ENCODE results near the gene OPTC. TPM values are rescaled to one million over a fixed set of nuclear protein-coding genes. Genes with fewer than 3 reads are reported as not detected.
"Not testable (repeated sequence)": the region's sequence is repeated elsewhere in the genome, so short reads cannot be mapped to it uniquely, and the experiment has no call there.

Gene OPTC
- total RNA-seq, 1 donor from 2014 or later: not detected

DNA sequence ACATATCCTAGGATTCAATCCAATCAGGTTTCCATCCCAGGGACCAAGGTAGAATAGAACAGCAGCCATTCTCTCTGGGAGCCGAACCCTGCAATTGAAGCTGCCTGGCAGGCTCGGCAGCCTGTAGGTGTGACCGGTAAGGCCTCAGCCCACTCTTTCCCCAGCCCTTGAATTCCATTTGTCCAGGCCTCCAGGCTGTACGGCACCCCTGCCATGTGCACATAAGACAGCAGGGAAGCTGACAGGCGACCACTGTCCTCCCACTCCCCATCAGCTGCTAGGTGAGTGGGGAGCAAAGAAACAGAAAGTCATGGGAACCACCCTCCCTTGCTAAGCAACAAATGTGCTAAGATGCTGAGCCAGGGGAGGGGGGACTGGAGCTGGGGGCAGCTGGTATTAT is 23.0 kb downstream of the OPTC start:
- DNase-seq (ENCODE audit: low spot score): no peak

DNA sequence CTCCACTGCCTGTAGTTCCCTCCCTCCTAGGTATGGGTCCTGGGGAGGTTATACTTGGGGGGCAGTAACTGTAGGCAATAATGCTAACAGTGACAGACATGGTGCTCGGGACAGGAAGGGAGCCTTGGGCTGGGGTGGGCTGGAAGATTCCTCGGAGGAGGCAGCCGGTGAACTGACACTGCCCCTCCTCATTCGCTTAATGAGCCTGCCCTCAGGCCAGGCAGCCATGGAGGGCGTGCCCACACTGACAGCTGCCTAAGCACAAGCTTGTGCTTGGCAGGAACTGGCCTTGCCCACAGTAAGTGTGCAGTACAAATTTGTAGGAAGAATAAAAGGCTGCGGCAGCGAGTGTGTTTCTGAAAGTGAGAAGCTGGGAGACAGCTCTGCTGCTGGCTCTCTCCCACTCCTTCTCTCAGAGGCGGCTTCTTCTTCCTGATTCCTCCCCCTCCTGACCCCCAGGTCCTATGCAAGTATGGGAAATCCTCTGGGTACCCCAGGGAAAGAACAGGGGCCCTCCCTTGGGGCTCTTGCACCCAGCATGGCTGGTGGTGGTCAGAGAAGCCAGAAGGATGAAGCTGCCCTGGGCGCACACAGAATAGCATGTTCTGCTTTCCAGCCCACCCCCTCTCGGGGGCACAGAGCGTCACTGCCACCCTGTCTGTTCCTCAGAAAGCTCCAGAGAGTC is 23.6 kb downstream of the OPTC start:
- DNase-seq (ENCODE audit: low spot score): no peak

DNA sequence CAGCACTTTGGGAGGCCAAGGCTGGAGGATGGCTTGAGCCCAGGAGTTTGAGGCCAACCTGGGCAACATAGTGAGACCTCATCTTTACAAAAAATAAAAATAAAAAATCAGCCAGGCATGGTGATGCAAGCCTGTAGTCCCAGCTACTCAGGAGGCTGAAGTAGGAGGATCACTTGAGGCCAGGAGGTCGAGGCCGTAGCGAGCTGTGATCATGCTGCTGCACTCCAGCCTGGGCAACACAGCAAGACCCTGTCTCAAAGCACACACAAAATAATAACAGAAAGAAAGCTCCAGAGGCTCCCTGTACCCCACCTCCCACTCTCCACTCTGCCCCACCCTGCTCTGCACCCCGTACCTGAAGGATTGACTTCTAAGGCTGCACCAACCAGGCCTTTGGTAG is 24.2 kb downstream of the OPTC start:
- DNase-seq (ENCODE audit: low spot score): not testable (repeated sequence)

DNA sequence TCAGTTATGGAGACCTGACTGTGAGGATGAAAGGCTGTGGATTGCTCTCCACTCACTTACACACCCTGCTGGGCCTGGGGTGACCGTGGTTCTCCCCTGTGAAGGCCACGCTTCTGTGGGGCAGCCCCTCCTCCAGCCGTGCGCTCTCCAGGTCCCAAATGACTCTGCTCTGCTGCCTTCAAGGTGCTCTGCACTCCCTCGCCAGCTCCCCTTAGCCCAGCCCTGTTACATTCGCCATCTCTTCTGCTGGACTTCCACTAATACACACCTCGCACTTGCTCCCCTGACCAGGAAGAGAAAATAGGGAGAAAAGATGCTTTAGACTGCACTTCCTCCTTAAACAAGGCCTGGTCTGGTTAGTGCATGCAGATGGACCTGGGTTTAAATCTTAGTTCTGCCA is 24.6 kb downstream of the OPTC start:
- no peak for DNase-seq (ENCODE audit: low spot score)

DNA sequence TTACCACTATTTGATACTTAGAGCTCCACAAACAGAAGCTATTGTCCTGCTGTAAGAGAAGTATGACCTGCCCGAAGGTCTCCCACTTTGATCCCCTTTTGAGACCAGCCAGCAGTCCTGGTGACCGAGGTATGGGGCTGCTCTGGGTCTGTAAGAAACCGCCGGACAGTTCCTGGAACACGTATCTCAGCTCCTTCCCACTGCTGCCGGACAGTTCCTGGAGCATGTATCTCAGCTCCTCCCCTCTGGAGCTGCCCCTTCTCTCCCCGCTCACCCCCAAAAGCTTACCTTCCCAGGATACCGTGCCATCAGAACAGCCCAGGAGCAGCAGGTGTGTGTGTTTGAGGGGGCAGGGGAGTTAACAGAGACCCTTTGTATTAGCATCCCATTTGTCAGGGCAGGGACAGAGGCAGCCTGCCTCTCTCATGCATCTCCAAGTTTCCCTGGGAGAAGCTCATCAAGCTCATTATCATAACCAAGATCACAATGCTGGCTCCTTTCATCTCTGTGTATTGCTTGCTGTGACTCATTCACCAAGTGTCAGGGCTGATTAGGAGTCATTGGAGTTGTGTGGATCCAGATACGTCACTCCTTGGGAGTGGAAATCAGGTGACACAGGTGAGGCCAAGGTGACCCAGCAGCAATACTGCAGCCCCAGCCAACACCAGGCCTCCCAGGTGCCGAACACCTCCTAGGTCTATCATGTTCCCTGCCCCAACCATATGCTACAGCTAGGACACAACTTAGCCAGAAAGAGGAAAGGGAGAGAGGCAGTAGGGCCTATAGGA is 25.3 kb downstream of the OPTC start:
- DNase-seq (ENCODE audit: low spot score): no peak

DNA sequence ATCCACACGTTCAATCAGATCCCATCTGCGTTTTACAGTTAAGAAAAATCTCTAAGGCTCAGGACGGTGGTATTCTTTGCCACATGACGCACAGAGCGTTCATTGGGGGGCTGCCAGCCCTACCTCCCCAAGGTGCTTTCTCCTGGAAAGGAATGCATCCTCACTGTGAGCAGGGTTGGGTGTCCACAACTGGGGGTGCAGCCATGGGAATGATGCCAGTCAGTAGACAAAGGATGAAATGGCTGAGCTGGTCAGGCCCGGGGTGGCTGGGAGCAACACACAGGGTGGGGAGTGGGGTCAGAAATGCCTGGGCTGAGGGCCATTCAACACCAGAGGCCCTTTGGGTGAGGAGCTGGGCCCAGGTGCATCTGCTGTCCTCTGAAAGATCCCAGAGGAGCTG is 25.9 kb downstream of the OPTC start:
- DNase-seq (ENCODE audit: low spot score): no peak

DNA sequence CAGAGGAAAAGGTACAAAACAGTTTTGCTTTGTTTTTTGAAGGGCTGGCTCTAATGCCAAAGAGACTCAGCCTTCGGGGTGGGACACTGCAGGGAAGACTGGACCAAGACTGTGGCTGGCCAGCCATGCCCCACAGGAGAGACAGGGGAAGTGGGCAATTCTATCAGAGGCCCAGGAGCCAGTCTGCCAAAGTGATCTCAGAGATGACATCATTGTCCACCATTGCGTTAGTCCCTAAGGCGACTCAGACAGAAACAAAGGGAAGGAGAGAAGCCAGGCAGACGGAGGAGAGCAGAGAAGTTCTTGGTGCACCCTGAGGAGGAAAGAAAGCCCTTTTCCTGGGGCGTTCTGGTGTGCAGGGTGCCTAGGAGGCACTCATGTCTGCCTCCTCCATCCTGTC is 26.4 kb downstream of the OPTC start:
- no peak for DNase-seq (ENCODE audit: low spot score)

DNA sequence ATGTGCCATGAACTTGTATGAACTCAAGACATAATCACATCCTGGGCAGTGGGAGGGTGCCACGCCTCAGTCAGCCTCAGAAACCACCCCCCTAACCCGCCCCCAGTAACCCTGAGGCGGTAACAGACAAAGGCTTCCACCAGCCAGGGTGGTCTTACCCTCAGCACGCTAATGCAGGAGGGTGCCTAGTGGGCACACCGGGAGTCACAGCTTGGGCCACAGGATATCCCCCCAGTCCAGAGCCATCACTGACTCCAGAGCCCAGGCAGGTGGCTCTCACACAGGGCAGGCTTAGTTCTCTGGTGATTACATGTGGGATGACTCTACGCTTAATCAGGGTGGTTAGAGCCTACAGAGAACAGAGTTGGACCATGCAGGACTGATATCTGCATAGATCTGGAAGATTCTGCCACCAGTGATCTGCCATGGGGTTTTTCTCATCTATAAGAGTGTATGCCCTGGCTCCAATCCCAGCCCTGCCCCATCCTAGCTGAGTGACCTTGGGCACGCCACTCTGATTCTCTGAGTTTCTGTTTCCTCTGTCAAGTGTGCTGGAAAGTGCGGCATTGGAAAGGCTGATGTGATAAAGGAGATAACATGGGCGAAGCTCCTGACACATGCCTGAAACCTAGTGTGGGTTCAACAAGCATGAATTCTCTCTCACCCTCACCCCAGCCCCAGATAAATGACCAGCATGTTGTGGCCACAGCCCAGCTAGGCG is 27.3 kb downstream of the OPTC start:
- no peak for DNase-seq (ENCODE audit: low spot score)

DNA sequence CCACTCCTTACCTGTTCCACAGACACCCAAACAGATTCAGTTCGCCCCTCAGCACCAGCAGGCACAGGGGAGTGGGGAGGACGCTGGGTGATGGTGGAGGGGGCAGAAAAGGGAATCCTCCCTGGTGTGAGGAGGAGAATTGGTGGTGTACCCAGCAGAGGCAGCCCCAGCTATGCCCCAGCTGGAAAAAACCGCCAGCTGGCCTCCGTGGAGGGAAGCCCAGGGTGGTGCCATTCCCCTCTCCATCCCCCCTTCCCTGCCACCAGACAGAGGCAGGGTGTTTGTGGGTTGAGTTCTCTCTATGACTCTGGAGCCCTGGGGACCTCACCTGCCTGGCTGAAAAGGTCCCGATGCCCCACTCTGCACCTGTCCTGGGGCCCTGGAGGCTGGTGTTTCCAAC is 27.9 kb downstream of the OPTC start:
- no peak for DNase-seq (ENCODE audit: low spot score)

DNA sequence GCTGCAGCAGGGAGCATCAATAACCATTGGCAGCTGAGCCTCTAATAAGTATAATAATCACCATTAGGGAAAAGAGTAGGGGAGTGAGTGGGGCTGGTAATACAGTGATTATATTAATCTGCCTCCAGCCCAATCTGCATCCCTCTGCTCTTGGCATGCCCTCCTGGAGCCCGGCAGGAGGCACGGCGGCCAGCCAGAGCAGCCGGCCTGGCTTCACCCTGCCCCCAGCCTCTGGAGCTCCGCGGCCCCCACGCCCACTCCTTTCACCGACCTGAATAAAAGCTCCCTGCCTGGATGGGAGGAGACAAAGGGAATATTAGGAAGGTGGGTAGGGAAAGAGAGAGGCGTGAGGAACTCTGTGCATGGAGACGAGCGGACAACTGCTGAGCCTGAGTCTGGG is 28.3 kb downstream of the OPTC start:
- no peak for DNase-seq (ENCODE audit: low spot score)

DNA sequence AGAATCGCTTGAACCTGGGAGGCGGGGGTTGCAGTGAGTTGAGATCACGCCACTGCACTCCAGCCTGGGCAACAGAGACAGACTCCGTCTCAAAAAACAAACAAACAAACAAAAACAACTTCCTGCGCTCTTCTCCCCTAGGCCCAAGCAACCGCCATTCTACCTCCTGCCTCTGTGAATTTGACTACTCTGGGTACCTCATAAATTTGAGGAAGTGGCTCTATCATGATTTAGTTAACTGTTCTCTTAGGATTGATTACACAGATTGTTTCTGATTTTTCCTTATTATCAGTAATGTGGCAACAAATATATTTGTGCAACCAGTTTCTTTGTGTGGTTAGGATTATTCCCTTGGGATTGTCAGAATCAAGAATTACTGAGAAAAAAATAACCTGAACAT is 29.7 kb downstream of the OPTC start:
- no peak for DNase-seq (ENCODE audit: low spot score)

DNA sequence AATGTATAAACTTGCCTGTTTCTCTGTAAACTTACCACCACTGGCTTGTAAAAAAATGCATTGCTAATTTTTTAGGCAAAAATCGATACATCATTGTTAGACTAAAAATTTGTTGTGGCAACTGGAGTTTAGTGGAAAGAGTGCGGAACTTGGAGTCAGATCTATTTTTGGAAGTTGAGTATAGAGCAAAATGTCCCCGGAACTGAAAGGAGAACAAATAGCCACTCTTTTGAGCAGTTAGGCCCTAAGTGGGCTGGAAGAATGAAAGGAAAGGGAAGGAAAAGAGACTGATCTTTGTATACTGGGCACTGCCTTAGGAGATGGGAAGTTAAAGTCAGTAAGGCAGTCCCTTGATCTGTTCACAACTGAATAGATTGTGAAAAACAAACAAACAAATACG is 30.2 kb downstream of the OPTC start:
- DNase-seq (ENCODE audit: low spot score): no peak

DNA sequence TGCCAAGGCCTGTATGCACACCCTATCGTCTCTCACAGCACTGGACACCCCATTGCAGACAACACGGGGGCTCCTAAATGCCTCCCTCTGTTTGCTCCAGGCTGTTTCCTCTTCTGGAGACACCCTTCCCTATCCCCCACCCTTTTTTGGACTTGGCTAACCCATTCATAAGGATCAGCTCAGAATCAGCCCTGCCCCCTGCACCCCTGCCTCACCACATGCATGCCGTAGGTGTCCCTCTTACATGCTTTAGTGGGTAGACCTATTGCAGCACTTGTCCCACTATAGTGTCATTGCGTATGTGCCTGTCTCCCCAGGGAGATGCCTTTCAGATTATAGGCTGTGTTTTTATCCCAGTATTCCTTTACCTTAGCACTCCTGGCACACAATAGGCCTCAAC is 30.9 kb downstream of the OPTC start:
- no peak for DNase-seq (ENCODE audit: low spot score)

DNA sequence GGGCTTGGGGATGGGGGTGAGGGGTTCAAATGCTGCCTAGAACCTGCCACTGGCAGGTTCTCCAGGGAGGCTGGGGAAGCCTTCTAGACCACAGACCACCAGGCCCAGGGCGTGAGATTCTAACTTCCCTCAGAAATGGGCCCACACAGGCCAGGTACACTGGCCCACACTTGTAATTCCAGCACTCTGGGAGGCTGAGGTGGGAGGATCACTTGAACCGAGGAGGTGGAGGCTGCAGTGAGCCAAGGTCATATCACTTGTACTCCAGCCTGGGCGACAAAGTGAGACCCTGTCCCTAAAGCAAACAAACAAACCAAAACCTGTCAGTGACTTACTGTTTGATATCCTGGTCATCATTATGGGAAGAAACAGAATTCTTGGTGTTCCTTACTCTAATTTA is 31.7 kb downstream of the OPTC start:
- no peak for DNase-seq (ENCODE audit: low spot score)

DNA sequence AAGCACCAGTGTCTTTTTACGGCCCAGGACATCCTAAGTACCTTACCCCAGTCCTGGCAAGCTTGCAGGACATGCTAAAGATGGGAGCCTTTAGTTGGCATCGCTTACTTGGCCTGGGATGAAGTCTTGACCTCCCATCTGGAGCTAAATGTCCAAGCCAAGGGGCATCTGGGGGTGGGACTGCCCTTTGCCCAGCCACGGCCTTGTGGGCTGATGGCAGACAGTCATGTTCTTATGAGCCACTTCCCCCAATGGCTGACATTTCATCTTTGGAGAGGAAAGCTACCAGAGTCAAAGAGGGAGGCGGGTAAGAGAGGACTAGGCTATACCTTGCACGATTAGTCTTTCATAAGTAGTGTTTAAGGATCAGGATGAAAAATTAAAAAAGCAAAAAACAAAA is 32.2 kb downstream of the OPTC start:
- no peak for DNase-seq (ENCODE audit: low spot score)

DNA sequence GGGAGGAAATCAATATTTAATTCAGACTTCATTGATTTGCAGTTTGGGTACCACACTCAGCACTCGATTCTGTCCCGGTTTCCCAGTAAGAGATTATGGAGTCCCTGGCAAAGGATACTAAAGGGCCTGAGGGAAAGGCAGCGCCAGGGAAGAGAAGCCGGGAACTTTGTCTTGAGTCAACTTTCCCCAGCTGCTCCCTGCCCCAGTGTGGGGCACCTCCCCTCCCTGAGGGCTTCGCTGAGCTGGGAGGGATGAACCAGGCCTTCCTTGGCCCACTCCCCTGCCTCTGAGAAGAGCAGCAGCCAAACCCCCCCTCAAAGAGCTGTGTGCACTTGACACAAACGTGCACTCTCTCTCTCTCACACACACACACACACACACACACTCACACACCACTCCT is 32.6 kb downstream of the OPTC start:
- no peak for DNase-seq (ENCODE audit: low spot score)

DNA sequence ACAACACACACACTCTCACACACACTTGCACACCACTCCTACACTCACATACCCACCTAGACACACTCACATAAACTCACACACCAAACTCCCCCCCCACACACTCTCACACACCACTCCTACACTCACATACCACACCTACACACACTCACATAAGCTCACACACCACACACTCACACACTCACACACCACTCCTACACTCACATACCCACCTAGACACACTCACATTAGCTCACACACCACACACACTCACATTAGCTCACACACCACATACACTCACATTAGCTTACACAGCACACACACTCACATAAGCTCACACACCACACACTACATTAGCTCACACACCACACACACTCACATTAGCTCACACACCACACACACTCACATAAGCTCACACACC is 33.1 kb downstream of the OPTC start:
- no peak for DNase-seq (ENCODE audit: low spot score)

DNA sequence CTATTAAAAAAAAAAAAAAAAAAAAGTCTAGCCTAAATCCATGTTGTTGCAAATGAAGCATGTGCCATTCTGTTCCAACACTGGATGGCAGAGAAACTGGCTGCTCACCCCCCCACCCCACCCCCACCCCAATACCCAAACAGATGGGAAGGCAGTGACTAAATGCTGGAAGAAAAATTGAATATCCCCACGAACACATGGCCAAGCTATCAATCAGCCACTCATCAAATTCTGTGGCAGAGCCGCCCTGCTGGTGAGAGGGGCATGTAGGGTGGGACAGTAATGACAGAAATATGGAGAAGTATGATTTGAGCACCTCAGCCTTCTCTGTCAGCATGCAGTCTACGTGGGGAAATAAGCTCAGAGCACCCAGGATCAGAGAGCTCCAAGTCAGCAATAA is 34.1 kb downstream of the OPTC start:
- DNase-seq (ENCODE audit: low spot score): no peak

DNA sequence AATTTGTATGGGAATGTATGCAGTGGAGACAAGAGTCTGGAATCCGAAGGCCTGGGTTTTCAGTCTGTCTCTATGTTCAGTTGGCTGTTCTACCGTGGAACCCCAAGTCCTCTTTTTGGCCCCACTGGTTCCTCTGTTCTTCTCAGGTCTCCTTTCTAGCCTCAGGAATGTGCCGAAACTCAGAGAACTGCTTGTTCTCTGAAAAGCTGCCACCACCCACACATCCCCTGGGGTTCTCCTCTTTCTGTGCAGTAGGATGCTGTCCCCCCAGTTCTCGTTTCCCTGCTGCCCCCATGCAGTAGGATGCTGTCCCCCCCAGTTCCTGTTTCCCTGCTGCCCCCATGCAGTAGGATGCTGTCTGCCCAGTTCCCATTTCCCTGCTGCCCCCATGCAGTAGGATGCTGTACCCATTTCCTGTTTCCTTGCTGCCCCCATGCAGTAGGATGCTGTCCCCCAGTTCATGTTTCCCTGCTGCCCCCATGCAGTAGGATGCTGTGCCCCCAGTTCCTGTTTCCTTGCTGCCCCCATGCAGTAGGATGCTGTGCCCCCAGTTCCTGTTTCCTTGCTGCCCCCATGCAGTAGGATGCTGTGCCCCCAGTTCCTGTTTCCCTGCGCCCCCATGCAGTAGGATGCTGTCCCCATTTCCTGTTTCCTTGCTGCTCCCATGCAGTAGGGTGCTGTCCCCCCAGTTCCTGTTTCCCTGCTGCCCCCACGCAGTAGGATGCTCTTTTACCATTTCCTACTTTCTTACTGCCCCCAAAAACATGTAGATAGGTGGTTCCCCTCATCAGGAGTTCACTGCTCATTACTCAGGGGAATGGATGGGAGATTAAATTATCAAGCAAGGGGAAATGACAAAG is 35.3 kb downstream of the OPTC start:
- DNase-seq (ENCODE audit: low spot score): no peak

DNA sequence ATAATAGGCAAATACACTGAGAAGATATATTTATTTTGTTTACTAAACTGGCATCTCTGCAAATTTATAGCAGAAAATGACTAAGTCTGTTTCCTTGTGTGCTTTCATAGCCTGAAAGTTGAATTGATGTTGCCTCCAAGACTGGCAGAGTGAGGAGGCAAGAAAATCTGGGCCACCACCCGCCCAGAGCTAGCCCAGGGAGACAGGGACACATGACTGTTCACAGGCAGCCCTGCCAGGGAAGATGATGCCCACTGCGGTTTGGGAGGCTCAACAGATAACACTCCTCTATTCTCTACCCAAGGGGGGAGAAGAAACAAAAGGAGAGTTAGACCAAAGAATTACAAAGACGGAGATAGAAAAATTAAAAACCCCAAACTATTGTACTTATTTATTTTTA is 37.1 kb downstream of the OPTC start:
- no peak for DNase-seq (ENCODE audit: low spot score)

DNA sequence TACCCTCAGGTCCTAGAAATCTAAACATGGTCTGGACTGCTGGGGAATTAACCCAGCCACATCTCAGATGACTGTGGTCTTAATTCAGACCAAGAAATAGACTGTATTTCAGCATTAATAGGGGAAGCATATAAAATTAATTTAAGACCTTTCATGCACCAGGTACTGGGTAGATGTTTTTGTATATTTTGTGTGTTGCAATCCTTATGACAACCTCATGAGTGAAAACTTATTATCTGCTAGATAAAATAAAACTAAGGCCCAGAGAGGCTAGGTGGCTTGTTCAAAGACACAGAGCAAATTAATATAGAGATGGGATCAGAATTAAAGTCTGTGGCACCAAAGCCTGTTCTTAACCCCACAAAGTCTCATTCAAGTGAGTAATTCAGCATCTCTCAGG is 40.1 kb downstream of the OPTC start:
- DNase-seq (ENCODE audit: low spot score): no peak

DNA sequence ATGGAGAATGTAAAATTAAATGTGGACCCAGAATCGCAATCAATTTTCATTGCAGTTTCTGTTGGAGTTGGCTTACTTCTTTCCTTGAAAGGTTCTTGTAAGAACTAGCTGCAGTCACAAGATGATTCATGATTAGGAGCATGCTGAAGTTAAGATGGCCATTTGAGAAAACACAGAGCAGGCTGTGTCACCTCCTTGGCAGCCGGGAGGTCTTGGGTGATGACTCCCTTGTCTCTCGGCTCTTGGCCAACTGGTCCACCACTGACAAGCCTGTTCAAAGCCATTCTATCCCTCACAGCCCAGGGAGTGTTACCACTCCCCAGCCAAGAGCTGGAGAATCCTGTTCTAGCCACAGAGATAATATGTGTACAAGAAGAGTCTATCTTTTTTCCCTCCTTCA is 40.6 kb downstream of the OPTC start:
- DNase-seq (ENCODE audit: low spot score): peak; percentile 59

All from ureter (tissue), 1 donor.